Measurements from ENCODE around the gene CFAP99.

CFAP99 gene

DNA sequence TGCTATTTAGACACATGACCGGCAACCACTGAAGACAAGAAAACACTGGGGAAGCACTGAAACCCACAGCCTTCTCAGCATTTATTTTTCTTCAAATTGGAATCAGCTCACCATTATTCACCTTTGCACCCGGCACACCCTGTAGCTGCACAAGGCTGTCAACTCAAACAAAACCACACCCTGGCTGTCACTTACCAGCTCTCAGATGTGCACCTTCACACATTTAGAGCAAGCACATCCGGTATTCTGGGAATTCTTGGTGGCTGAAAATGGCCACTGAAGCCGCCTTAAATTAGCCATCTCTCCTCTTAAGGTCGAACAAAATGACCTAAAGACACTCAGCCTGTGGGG is 6.2 kb upstream of the CFAP99 start:
- no peak for DNase-seq (ENCODE audit: low spot score)

DNA sequence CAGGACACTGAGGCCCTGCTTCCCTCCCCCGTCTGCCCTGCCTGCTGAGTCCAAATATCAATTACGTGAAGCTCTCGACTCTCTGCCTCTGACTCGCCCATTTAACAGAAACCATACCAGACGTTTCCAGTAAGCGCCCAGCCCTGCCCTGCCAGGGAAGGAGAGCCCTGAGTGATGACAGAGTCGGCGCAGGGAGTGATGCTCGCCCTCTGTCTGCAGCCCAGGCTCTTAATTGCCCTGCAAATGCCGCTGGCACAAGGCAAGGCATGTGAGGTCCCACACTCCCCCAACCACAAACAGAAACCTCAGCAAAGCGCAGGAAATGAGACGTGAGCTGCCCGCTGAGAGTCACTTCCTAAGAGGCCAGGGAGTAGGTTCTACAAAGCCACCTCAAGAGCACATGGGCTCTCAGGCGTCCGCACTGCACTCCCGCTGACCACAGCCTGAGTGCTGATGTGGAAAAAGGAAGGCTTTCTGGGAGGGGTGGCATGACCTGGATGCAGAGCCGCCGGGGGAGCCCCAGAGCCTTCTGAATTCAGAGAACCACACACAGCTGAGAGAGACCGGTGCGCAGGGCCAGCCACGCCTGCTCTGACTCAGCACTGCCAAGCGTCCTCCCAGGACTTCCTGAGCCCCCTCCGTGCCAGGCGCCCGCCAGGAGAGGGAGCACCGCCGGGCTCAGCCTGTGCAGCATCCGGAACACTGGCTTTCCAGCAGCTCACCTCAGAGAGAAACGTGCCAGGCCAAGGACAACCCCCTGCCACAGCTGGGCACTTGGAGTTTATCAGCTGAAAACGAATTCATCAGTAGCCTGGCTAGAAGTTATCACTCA is 5.7 kb upstream of the CFAP99 start:
- peak; percentile 76 for DNase-seq (ENCODE audit: low spot score)

DNA sequence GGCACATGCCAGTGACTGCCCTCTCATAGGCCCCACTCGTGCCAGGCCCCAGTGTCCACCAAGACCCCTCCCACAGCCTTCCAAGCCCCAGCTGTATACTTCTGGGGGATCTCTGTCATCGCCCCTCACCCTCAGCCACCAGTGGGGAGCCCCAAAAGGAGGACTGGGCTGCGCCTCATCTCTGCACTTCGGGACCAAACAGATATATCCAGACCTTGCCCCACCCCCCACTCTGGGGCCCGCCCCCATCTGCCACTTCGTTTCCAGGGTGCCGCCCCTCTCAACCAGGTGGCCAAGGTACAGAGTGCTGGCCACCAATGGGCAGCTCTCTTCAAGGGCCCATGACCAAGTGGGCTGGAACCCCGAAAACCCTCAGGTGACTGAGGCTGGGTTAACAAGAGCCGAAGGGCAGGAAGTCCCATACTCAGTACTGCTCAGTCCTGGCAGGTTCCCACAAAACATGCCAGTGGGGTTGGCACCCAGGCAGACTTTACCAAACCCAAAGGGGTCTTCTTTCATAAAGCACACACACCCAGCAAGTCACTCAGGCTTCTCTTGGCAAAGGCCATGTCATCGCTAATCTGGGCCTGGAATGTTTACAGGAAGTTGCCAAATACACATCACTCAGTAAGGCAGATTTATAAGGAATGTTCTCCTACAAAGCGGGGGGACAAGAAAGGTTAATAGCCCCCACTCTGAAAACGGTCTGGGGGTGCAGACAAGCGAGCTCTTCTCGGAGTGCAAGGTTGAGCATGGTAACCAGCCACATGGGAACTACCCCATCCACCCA is 4.7 kb upstream of the CFAP99 start:
- peak; percentile 49 for DNase-seq (ENCODE audit: low spot score)

DNA sequence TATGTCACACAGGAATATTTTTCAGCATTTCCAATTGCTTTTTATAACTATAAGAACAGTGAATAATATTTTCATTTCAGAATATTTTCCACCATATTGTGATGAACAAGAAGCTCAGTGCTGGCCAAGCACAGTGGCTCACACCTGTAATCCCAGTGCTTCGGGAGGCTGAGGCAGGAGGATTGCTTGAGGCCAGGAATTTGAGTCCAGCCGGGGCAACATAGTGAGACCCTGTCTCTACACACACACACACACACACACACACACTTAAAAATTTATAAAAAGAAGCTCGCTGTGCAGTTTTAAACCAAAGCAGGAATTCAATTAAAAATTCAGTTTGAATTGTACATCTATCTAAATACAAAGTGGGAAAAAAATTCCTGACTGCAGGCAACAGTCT is 3.5 kb upstream of the CFAP99 start:
- DNase-seq (ENCODE audit: low spot score), result no peak

DNA sequence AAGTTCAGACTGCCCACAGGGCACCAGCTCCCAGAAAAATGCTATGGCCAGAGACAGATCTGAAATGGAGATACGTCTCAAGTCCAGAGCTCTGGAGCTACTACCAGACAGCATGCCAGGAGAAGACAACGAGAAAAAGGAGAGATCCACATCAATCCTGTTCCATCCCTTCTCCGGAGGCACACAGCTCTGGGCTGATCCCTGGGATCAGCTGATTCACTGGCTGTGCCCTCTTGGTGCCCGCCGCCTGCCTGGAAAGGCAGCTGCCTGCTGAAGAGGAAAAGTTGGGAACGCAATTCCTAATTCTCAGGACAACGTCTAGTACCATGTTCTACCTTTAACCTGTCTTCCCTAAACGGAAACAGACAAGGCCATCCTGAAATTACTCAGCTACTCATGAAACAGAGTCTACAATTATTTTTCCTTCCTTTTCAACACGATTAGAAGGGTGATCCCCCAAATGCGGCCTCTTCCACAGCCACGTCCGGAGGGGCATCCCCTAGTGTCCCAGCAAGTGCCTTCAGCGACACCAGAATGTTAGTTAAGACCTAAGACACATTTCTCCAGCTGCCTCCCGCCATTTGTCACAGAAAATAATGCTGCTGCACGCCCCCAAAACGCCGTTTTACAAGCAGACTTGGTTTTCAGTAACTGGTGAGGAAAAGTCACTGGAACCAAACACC is 2.7 kb upstream of the CFAP99 start:
- DNase-seq (ENCODE audit: low spot score), result no peak

DNA sequence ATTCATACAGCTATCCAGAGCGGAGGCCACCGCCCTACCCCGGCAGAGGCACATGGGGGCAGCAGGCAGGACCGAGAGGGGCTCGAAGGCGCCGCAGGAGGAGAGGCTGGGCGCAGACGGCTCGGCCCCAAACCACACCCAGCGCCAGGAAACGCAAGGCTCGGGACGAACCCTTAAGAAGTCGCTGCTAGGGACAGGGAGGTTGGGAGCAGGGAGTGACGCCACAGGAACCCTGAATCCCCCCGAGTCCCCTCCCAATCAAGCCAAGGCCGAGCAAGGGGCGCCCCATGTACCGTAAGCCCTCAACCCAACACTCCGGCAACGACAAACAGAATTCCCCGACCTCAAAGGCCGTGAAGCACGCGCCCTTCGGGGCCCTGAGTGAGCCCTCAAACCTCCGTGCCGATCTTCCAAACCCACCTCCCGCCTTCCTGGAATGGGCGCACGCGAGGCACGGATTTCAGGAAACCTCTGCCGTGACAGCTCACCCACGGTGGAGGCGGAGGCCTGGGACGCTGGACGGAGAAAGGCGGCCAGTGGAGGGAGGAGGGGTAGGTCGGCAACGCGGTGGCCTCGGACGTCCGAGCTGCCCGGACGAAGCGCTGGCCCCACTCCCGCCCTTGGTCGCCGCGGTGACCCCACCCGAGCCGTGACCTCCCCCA is 2.1 kb upstream of the CFAP99 start:
- peak; percentile 69 for DNase-seq (ENCODE audit: low spot score)

DNA sequence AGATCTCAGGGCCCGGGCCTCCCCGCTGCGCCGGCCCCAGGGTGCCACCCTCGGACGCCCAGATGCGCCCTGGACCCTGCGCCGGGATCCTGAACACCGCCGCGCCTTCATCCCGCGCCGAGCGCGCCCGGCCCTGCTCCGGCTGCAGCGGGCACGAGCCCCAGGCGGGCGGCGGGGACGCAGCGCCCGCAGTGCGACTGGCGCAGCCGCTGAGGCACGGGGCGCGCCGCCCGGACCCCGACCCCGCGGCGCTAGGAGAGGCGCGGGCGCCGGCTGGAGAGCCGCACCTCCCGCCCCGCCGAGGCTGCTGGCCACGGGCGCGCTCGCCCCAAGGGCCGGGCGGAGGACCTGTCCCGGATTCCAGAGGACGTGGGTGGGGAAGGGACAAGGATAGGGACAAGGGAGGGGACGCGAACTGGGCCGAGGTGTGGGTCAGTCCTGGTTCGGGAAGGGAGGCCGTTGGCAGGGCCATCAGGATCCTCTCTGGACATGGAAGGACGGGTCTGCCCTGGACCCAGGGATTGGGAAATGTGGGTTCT is 1.5 kb upstream of the CFAP99 start:
- DNase-seq (ENCODE audit: low spot score), result no peak

DNA sequence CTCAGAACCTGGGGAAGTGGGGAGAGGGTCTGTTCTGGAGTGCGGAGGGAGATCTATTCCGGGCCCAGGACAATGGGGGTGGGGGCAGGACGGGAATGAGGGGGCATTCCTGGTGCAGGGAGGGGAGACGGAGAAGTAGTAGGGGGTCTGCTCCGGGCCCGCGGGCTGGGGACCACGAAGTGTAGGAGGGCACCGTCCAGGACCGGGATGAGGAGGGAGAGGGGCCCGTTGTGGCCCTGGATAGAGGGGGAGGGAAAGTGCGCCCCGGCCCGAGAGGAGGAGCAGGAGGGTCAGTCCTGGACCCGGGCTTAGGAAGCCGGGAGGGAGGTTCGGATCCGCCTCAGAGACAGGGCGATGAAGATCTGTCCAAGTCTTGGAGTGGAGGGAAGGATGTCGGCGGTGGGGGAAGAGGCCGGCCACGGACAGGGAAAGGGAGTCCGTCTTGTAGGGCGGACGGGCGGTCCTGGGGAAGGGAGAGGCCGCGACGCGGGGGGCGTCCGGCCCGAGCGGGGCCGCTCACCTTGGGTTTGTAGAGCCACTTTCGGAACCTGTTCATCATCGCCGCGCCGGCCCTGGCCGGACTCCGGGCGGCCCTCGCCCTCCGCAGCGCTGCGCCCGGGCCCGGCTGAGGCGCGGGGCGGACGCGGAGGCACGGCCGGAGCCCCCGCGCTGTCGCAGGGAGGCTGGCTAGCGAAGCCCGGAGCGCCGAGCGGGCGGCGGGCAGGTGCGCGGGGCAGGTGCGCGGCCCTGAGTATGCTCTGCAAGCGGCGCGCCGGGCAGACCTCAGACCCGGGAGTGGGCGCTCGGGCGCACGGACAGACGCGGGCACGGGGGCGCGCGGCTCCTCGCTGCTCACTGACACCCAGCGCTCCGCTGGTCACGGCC is 748 bp upstream of the CFAP99 start, which contains the start of gene ZFYVE28:
ZFYVE28 (minus strand) TSS at position 881 of the 885 bp plus-strand sequence; CDS start at position 559, 322 bp downstream.
- DNase-seq (ENCODE audit: low spot score), result no peak

DNA sequence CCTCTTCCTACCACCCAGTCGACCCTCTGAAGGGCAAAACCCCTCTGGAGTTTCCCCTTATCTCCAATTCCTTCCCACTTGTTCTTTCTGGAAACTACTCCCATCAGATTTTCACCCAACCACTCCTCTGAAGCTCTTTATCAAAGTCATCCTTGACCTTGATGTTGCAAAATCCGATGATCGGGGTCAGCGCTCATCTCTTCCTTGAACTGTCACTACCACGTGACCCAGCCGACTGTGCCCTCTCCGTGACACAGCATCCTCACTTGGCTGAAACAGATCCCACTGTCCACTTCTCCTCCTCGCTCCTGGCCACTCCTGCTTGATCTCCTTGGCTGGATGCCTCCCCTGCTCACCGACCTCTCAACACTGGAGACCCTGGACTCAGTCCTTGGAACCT is 1.1 kb downstream of the CFAP99 start:
- DNase-seq (ENCODE audit: low spot score), result no peak

DNA sequence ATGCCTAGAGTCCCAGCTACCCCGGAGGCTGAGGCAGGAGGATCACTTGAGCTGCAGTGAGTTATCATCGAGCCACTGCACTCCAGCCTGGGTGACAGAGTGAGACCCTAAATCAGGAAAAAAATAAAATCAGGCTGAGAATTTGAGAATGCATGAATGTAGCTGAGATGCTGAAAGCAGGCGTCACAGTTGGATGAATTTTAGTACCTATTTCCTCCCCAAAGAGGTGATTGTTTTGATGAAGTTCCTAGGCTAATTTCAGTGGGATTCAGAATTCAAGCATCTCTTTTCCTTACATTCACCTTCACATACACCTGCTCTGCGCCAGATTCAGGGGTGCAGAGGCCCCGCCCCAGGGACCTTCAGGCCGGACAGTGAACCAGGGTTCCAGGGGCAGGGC is 3.2 kb downstream of the CFAP99 start:
- DNase-seq (ENCODE audit: low spot score), result no peak

DNA sequence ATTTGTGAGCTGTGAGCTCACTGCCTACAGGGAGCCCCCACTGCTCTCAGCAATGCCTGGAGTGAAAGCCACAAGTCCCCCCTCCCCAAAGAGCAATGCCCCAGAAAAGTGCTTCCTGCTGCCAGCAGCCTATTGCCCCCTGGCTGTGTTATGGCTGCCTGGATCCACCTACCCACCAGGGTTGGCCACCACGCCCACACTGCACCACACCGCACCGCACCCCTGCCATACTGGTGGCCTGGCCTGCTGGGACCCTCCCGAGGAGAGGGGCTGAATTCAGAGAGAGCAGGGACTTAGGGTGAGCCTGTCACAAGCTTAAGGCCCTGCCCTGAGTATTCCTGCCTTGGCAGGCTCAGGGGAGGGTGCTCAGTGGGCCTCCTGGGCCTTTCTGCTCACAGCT is 4.3 kb downstream of the CFAP99 start:
- peak; percentile 44 for DNase-seq (ENCODE audit: low spot score)

DNA sequence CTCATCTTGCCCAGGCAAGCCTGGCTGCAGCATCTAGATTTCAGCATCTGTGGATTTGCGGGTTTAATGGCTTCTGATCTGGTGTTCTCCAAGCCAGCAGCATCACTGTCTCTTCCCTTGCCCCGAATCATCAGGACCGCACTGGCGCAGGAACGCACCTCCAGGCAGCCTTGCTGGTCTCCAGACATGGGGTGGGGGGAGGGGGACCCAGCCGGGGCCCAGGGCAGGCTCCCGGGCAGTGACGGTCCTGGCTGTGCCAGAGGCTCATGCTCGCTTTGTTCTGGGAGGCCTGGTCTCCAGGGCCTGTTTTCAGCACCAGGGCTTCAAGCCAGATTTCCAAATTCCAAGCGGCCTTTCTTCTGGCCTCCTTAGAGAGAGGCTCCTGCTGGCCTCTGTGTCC is 4.9 kb downstream of the CFAP99 start:
- DNase-seq (ENCODE audit: low spot score), result peak; percentile 47

DNA sequence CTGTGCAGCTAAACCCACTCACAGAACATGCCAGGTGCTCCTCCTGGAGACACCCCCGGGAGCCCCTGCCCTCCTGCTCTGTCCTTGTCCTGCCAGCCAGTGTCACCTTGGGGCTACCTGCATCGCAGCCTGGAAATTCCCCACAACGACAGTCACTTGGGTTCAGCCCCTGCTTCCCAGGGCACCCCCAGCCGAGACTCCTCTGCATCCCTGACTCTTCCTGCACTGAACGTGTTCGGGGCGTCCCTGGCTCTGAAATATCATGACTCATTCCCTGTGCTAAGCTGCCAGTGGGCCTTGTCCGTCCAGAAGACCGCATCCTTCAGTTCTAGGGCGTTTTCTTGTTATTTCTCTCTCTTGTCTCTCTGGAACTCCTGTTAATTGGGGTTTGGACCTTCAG is 5.8 kb downstream of the CFAP99 start:
- DNase-seq (ENCODE audit: low spot score), result no peak

DNA sequence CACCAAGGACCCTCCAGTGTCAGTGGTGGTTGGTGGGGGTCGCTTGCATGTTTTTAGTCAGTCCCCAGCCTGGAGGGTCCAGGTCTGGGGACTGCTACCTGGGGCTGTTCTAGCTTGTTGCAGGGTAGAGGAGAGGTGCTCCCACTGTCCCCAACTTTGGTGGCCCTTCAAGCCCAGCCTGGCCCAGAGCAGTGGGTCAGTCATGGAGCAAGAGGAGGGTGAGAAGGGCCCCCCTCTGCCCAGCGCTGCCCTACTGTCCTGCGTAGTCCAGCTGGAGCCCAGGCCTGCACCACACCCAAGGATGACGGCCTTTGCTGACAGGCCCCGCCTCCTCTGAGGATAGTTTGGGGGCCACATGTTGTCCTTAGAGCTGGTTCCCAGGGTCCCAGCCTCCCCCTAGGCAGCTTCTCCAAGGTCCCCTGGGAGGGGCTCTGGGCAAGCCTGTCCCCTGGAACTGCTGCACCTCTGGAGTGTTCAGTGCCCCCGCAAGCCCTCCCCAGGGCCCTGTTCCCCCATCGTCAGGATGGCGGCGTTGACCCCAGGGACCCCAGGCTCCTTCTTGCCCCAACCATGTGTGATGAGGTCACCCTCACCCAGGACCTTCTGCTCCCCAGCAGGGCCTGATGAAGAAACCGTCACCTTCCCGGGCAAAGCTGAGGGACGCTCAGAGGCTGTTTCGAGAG is 6.8 kb downstream of the CFAP99 start:
- DNase-seq (ENCODE audit: low spot score), result no peak

DNA sequence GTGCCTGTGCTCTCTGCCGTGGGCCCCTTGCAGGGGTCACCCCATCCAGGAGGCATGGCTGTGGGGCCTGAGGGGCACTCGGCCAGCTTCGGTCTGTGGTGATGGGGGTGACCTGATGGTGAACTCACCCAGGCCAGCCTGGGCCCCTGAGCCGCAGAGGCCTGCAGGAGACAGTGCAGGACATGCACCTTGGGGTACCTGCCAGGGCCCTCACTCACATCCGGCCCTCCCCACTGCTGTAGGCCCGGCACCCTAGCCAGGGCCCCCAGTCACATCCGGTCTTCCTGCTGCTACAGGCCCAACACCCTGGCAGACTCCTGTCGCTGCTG is 7.3 kb downstream of the CFAP99 start:
- no peak for DNase-seq (ENCODE audit: low spot score)

DNA sequence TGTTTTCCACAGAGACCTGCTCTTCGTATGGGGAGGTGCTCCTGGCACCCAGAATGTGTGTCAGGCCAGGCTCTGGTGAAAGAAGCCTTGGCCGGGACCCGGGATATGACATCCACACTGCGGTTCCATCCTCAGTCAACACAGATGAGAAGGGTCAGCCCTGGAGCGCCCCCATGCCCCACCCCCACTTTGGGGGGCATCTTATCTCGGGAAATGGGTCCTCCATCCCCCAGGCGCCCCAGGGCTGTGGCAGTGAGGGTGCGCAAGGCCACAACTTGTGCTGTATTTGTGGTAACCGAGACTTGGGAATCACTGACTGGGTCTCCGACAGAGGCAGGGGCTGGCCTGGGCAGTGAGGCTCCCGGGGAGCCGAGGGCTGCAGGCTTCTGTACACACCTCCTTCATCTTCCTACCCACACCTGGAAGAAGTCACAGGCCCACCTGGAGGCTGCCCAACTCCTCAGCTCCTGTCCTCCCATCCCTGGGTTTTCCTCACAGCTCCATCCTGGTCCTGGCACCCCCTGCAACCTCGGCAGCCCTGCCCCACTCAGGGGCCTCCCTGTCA is 8.0 kb downstream of the CFAP99 start:
- no peak for DNase-seq (ENCODE audit: low spot score)

DNA sequence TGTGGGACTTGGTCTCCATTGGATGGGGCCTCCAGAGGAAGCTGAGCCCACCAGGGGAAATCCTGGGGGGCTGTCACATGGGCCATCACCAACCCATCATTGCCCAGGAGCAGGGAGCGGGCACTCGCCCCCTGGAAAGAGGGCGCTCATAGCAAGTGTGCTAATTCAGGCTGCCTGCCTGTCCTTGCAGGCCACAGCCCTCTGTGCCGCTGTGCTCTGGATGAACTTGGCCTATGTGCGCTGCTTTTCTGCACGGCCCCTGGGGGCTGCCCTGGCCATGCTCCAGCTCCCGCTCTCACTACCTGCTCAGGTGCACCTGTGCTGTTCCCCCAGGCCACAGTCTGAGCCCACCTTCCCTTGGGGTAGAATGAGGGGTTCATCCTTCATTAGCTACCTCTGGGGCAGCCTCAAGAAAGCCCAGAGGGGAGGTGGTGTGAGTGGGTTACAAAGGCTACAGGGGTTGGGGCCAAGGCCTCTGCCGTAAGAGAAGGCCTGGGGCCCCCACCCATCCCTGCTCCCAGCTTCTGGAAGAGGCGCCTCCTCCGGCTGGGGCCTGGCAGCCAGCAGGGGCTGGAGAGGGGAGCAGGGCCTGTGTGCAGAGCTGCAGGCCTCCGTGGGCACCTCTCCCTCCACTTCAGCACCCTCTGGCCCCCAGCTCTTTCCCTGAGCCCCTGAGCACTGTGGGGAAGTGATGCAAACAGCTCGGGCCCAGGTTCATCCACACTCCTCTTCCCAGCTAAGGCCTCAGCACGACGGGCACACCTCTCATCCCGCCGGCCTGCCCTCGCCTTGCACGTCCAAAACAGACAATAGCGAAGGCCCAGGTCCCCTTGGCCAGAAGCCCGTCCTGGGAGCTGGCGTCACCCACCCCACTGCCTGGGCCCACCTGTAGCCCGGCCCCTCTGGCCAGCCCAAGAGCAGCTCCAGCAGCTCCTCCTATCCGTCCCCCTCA is 8.9 kb downstream of the CFAP99 start:
- no peak for DNase-seq (ENCODE audit: low spot score)

DNA sequence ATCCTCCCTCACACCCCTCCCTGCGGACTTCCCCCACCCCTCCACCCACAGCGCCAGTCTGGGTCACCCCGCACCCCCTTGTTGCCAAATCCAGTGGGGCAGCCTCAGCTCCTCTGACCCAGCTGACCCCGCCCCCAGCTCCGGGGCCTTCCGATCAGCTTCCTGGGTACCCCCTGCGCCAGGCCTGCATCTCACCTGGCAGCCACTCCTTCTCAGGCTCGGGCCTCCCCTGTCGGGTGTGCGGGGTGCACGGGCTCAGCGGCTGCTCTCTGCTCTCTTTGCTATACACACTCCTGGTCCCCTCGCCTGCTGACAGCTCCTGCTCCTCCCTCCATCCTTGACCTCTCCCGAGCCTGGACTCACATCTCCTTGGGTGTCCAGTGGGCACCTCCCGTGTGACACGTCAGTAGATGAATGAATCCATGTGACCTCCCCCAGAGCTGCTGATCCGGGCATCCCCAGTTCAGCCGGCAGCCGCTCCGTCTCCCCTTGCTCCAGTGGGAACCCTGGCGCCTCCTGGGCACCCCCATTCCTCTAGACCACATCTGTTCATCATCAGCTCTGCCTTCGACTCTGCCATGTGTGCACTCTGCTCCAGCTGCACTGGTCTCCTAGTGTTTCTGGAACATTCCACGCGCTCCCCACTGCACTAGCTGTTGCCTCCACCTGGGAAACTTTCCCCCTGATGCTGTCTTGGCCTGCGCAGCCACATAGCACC is 9.9 kb downstream of the CFAP99 start:
- no peak for DNase-seq (ENCODE audit: low spot score)
